ENCODE results near the gene SIX2. TPM values are rescaled to one million over a fixed set of nuclear protein-coding genes. Genes with fewer than 3 reads are reported as not detected.

The SIX2 gene
- total RNA-seq, 1 experiment from 2014 or later, result 1.9 TPM

GRCh38 chr2:44989176-44989575 is 20.1 kb downstream of the SIX2 start:
- H3K9me3 Mint-ChIP-seq (ENCODE audit: unreplicated experiment), result no peaks in the 10 kb centered on the region
- H3K27me3 ChIP-seq (replicated peaks; ENCODE audit: control insufficient read depth, insufficient read depth, low read length), result no peaks in the 10 kb centered on the region
- ChIA-PET CTCF (no interaction called here), POLR2A (no interaction called here)
- no peak overlapping the region for H3K4me3 ChIP-seq (ENCODE audit: low read depth, low read length)
- H3K9me3 ChIP-seq, result peaks cover 5% of the 10 kb centered on the region
- H3K27me3 Mint-ChIP-seq (ENCODE audit: insufficient read depth, unreplicated experiment), result peaks cover 17% of the 10 kb centered on the region
- no peaks in the 10 kb centered on the region for H3K4me1 Mint-ChIP-seq (ENCODE audit: low read depth, unreplicated experiment)
- H3K4me3 Mint-ChIP-seq (ENCODE audit: unreplicated experiment), result no peak overlapping the region
- intact Hi-C loops (cut with micrococcal nuclease; ENCODE audit: unreplicated experiment), result no loop called here
- no peak for DNase-seq
- no peaks in the 10 kb centered on the region for H3K36me3 ChIP-seq (ENCODE audit: control insufficient read depth, insufficient read depth, low read length)
- no peaks in the 10 kb centered on the region for H3K4me1 ChIP-seq
- TF ChIP-seq CTCF (IDR thresholded peaks at IDR 0.05; ENCODE audit: insufficient read depth in 1 of 2, low read depth in 1 of 2, low read length in 1 of 2, severe bottlenecking in 1 of 2, unreplicated experiment in 1 of 2), result no peak
- H3K36me3 Mint-ChIP-seq (ENCODE audit: insufficient read depth, unreplicated experiment), result no peaks in the 10 kb centered on the region
- BruUV-seq (replicated peaks), result no TSS peak
- no peak overlapping the region for H3K27ac Mint-ChIP-seq (ENCODE audit: unreplicated experiment)

GRCh38 chr2:44983836-44984604 is 25.2 kb downstream of the SIX2 start:
- no peak overlapping the region for H3K4me3 ChIP-seq (ENCODE audit: low read depth, low read length)
- Mint-ChIP-seq H3K4me1 (ENCODE audit: low read depth, unreplicated experiment) (no peaks in the 10 kb centered on the region), H3K36me3 (ENCODE audit: insufficient read depth, unreplicated experiment) (no peaks in the 10 kb centered on the region), H3K9me3 (ENCODE audit: unreplicated experiment) (no peaks in the 10 kb centered on the region), H3K27me3 (ENCODE audit: insufficient read depth, unreplicated experiment) (peaks cover 4% of the 10 kb centered on the region), H3K4me3 (ENCODE audit: unreplicated experiment) (no peak overlapping the region), H3K27ac (ENCODE audit: unreplicated experiment) (no peak overlapping the region)
- intact Hi-C loops (cut with micrococcal nuclease; ENCODE audit: unreplicated experiment), result no loop called here
- no peak for DNase-seq
- no peak for TF ChIP-seq CTCF (IDR thresholded peaks at IDR 0.05; ENCODE audit: insufficient read depth in 1 of 2, low read depth in 1 of 2, low read length in 1 of 2, severe bottlenecking in 1 of 2, unreplicated experiment in 1 of 2)
- H3K4me1 ChIP-seq, result no peaks in the 10 kb centered on the region
- no peaks in the 10 kb centered on the region for H3K36me3 ChIP-seq (ENCODE audit: control insufficient read depth, insufficient read depth, low read length)
- ChIA-PET CTCF (interaction anchor here (0.6 kb wide), 1 partner anchor 1079 kb away, joined by 4 read pairs; no protein-coding TSS in a partner anchor), POLR2A (no interaction called here)
- no TSS peak for BruUV-seq (replicated peaks)
- H3K9me3 ChIP-seq, result no peaks in the 10 kb centered on the region
- no peaks in the 10 kb centered on the region for H3K27me3 ChIP-seq (replicated peaks; ENCODE audit: control insufficient read depth, insufficient read depth, low read length)

- peak; percentile 83 to 91 for TF ChIP-seq CTCF (IDR thresholded peaks at IDR 0.05; ENCODE audit: insufficient read depth in 1 of 2, low read depth in 1 of 2, low read length in 1 of 2, severe bottlenecking in 1 of 2, unreplicated experiment in 1 of 2)
- ChIA-PET POLR2A (interaction anchor here (0.6 kb wide), 1 partner anchor 231 kb away, joined by 3 read pairs; no protein-coding TSS in a partner anchor), CTCF (interaction anchor here (0.6 to 2.4 kb wide), 5 partner anchors 9 to 568 kb away, joined by 3 to 10 read pairs (median 5); no protein-coding TSS in a partner anchor)
- no peaks in the 10 kb centered on the region for H3K36me3 Mint-ChIP-seq (ENCODE audit: insufficient read depth, unreplicated experiment)
- H3K9me3 Mint-ChIP-seq (ENCODE audit: unreplicated experiment), result no peaks in the 10 kb centered on the region
- intact Hi-C loops (cut with micrococcal nuclease; ENCODE audit: unreplicated experiment), result loop anchor here (1.0 to 2.0 kb wide), 3 partner anchors 459 to 597 kb away; no protein-coding TSS in a partner anchor
- no peak overlapping the region for H3K27ac Mint-ChIP-seq (ENCODE audit: unreplicated experiment)
- no peaks in the 10 kb centered on the region for H3K27me3 ChIP-seq (replicated peaks; ENCODE audit: control insufficient read depth, insufficient read depth, low read length)
- no peaks in the 10 kb centered on the region for H3K27me3 Mint-ChIP-seq (ENCODE audit: insufficient read depth, unreplicated experiment)
- no peaks in the 10 kb centered on the region for H3K4me1 ChIP-seq
- BruUV-seq (replicated peaks), result no TSS peak
- H3K4me3 ChIP-seq (ENCODE audit: low read depth, low read length), result no peak overlapping the region
- no peaks in the 10 kb centered on the region for H3K9me3 ChIP-seq
- H3K4me1 Mint-ChIP-seq (ENCODE audit: low read depth, unreplicated experiment), result no peaks in the 10 kb centered on the region
- no peaks in the 10 kb centered on the region for H3K36me3 ChIP-seq (ENCODE audit: control insufficient read depth, insufficient read depth, low read length)
- H3K4me3 Mint-ChIP-seq (ENCODE audit: unreplicated experiment), result no peak overlapping the region
- DNase-seq, result peak; percentile 68 to 82
Observed at GRCh38 chr2:44981714-44982108, 27.5 kb downstream of the SIX2 start.

Data from Caco-2 (cell line).